K562 (cell line): ENCODE results near the gene SEPTIN12. TPM values are rescaled to one million over a fixed set of nuclear protein-coding genes. Genes with fewer than 3 reads are reported as not detected.

ENCODE experiments used
- ATAC-seq: fragments of 200-7000 bp; cut with Tn5 transposase; 3 replicates; pipeline ENCODE4 v1.9.1; 2020; ENCODE audit warnings: moderate library complexity
- BruUV-seq: library from RNA; stranded (reverse); fragments of 400-500 nt; replicated peaks from 2 replicates; lab custom pipeline; 2021; lab: Mats Ljungman, UMichigan
- CTCF ChIA-PET: fragments of 300-600 bp; formaldehyde crosslinking; extraction: SDS; loops from one replicate; lab custom pipeline; 2021; ENCODE audit warnings: low intra/inter-chr PET ratio; lab: Yijun Ruan, JAX
- POLR2A ChIA-PET: fragments of 300-600, 350-650 bp; sonication (Branson Sonifier 250); formaldehyde crosslinking; extraction: SDS; loops from one replicate; lab custom pipeline; 2021; ENCODE audit warnings: antibody characterized with exemption, inconsistent platforms; lab: Yijun Ruan, JAX
- DNase-seq, 4 experiments: peaks; one replicate each; pipeline versions ENCODE4 v3.0.0 to v3.0.0-alpha.2; 2011 to 2018; ENCODE audit warnings: low spot score in 3 of 4, mixed read lengths in 3 of 4; ENCODE audit errors: extremely low read depth in 1 of 4
- FAIRE-seq: peaks from 2 replicates; lab custom pipeline; 2011; peaks lifted over from hg19 to GRCh38; lab: Jason Lieb, UNC
- H2AFZ ChIP-seq: 2 replicates; pipeline ENCODE4 v1.6.0; 2011; ENCODE audit warnings: low read depth, low read length, control low read depth, inconsistent platforms
- H3K27ac ChIP-seq: fragments of 200-600 bp; 3 replicates; pipeline ENCODE4 v1.8.0; 2011; ENCODE audit warnings: low read depth, mild to moderate bottlenecking, control low read depth, inconsistent platforms, low read length, moderate library complexity, mixed read lengths; ENCODE audit errors: extremely low read depth
- H3K27me3 ChIP-seq, 2 experiments: fragments of 300-600 bp in 1 of 2; 2 replicates in 1 of 2; 3 replicates in 1 of 2; pipeline versions ENCODE4 v1.6.0 to v1.8.0; 2011; ENCODE audit warnings: inconsistent platforms in 2 of 2, low read length in 2 of 2, mild to moderate bottlenecking in 1 of 2, mixed read lengths in 1 of 2, moderate library complexity in 1 of 2; ENCODE audit not compliant: control insufficient read depth in 2 of 2, insufficient read depth in 2 of 2
- H3K36me3 ChIP-seq: fragments of 300-600 bp; 3 replicates; pipeline ENCODE4 v1.8.0; 2011; ENCODE audit warnings: mild to moderate bottlenecking, low read length, inconsistent platforms; ENCODE audit not compliant: control insufficient read depth, insufficient read depth
- H3K4me1 ChIP-seq, 2 experiments: fragments of 200-600 bp in 1 of 2; replicated peaks in 1 of 2; 2 replicates in 1 of 2; 3 replicates in 1 of 2; pipeline versions ENCODE4 v1.5.1 to v1.8.0; 2011; ENCODE audit warnings: inconsistent platforms in 2 of 2, low read length in 2 of 2, mild to moderate bottlenecking in 1 of 2, mixed read lengths in 1 of 2, moderate library complexity in 1 of 2; ENCODE audit not compliant: control insufficient read depth in 2 of 2, insufficient read depth in 2 of 2
- H3K4me2 ChIP-seq: 2 replicates; pipeline ENCODE4 v1.6.1; 2011; ENCODE audit warnings: low read length, control low read depth, inconsistent platforms, mixed read lengths; ENCODE audit not compliant: insufficient read depth
- H3K4me3 ChIP-seq: fragments of 200-600 bp; sonication (generic), shearing (Covaris generic); 2 replicates; pipeline ENCODE4 v1.5.1; 2016; ENCODE audit warnings: control low read depth, inconsistent platforms
- H3K79me2 ChIP-seq: fragments of 200-600 bp; 3 replicates; pipeline ENCODE4 v1.8.0; 2011; ENCODE audit warnings: low read length, inconsistent platforms; ENCODE audit not compliant: control insufficient read depth, insufficient read depth
- H3K9ac ChIP-seq, 2 experiments: 2 replicates each; pipeline versions ENCODE4 v1.6.0 to v1.6.1; 2011; ENCODE audit warnings: low read depth in 2 of 2, low read length in 2 of 2, control low read depth in 1 of 2, inconsistent platforms in 1 of 2, mild to moderate bottlenecking in 1 of 2, mixed read lengths in 1 of 2; ENCODE audit not compliant: insufficient read depth in 1 of 2
- H3K9me1 ChIP-seq: one replicate; pipeline ENCODE4 v1.6.0; 2011; ENCODE audit warnings: inconsistent platforms, mild to moderate bottlenecking, low read length, moderate library complexity; ENCODE audit not compliant: control insufficient read depth, insufficient read depth
- H3K9me3 ChIP-seq: replicated peaks from 2 replicates; pipeline ENCODE4 v1.5.1; 2011; ENCODE audit warnings: low read depth, low read length, inconsistent platforms; ENCODE audit not compliant: control insufficient read depth, insufficient read depth
- H4K20me1 ChIP-seq: replicated peaks from 2 replicates; pipeline ENCODE4 v1.6.1; 2011; ENCODE audit warnings: low read length, inconsistent platforms, mixed read lengths; ENCODE audit not compliant: control insufficient read depth, insufficient read depth
- ADNP ChIP-seq: fragments of 200-800 bp; sonication (Bioruptor generic); IDR thresholded peaks from 2 replicates; pipeline ENCODE4 v1.6.1; 2016; ENCODE audit warnings: missing genetic modification characterization, missing compliant biosample characterization
- CC2D1A ChIP-seq: fragments of 450-650 bp; IDR thresholded peaks from 2 replicates; pipeline ENCODE4 v1.6.1; 2017; ENCODE audit warnings: mild to moderate bottlenecking
- CCNT2 ChIP-seq: IDR thresholded peaks from 2 replicates; pipeline ENCODE4 v1.6.1; 2011; ENCODE audit warnings: borderline replicate concordance, low read depth, mild to moderate bottlenecking, moderate library complexity, mixed read lengths, low read length; ENCODE audit not compliant: insufficient read length; ENCODE audit errors: extremely low read depth
- CHD4 ChIP-seq: fragments of 200-600 bp; sonication (generic); IDR thresholded peaks from 3 replicates; pipeline ENCODE4 v1.6.1; 2012; ENCODE audit warnings: low read depth, mild to moderate bottlenecking, mixed read lengths, low read length, inconsistent platforms; ENCODE audit not compliant: insufficient read depth, insufficient replicate concordance, poor library complexity, severe bottlenecking
- E2F3 ChIP-seq: fragments of 250-450 bp; sonication (Bioruptor Pico); IDR thresholded peaks from 2 replicates; pipeline ENCODE4 v1.4.0; 2020; ENCODE audit warnings: mild to moderate bottlenecking
- ESRRB ChIP-seq: fragments of 250-450 bp; sonication (Bioruptor Pico); IDR thresholded peaks from 2 replicates; pipeline ENCODE4 v1.5.0; 2020; ENCODE audit warnings: mild to moderate bottlenecking, moderate library complexity, borderline replicate concordance
- FOSL1 ChIP-seq: fragments of 200-800 bp; sonication (Bioruptor generic); conservative IDR thresholded peaks from 2 replicates; pipeline ENCODE4 v1.6.1; 2016; ENCODE audit warnings: missing genetic modification characterization, missing compliant biosample characterization
- GTF2F1 ChIP-seq: IDR thresholded peaks from 2 replicates; pipeline ENCODE4 v1.6.1; 2011; ENCODE audit warnings: low read depth, low read length, improper control_type of control experiment
- LCOR ChIP-seq: sonication (generic); formaldehyde crosslinking; IDR thresholded peaks from 2 replicates; pipeline ENCODE4 v1.8.0; 2022; ENCODE audit warnings: mild to moderate bottlenecking, missing genetic modification reagents
- MECOM ChIP-seq: fragments of 250-450 bp; sonication (Bioruptor Pico); IDR thresholded peaks from 2 replicates; pipeline ENCODE4 v1.8.0; 2022; ENCODE audit warnings: inconsistent platforms
- NR2C2 ChIP-seq, 2 experiments: fragments of 200-800 bp in 1 of 2; sonication (Bioruptor generic) in 1 of 2; sonication (generic) in 1 of 2; formaldehyde crosslinking in 1 of 2; IDR thresholded peaks; 2 replicates each; pipeline versions ENCODE4 v1.6.1 to v1.8.0; 2016 to 2022; ENCODE audit warnings: mild to moderate bottlenecking in 1 of 2, missing compliant biosample characterization in 1 of 2, missing genetic modification characterization in 1 of 2, missing genetic modification reagents in 1 of 2
- POLR2G ChIP-seq: fragments of 200-400 bp; formaldehyde crosslinking; IDR thresholded peaks from 2 replicates; pipeline ENCODE4 v1.6.1; 2017; ENCODE audit warnings: low read depth, mild to moderate bottlenecking, antibody characterized with exemption, low read length, moderate library complexity
- SMARCE1 ChIP-seq: fragments of 450-650 bp; IDR thresholded peaks from 2 replicates; pipeline ENCODE4 v1.7.1; 2016; ENCODE audit warnings: mild to moderate bottlenecking
- STAT5A ChIP-seq: IDR thresholded peaks from 2 replicates; pipeline ENCODE4 v1.6.1; 2012; ENCODE audit warnings: low read length, inconsistent platforms, borderline replicate concordance
- XRCC3 ChIP-seq: fragments of 450-650 bp; IDR thresholded peaks from 2 replicates; pipeline ENCODE4 v1.6.1; 2017; ENCODE audit warnings: mild to moderate bottlenecking, moderate library complexity
- ZKSCAN1 ChIP-seq: fragments of 150-350 bp; IDR thresholded peaks from 2 replicates; pipeline ENCODE4 v1.6.1; 2016; ENCODE audit warnings: low read depth, low read length
- ZNF780A ChIP-seq: fragments of 250-450 bp; sonication (Bioruptor Pico); IDR thresholded peaks from 2 replicates; pipeline ENCODE4 v1.5.0; 2021; ENCODE audit warnings: mild to moderate bottlenecking
- WGBS: fragments of 100-300 bp; shearing (Covaris generic); methylation state at CpG from one replicate; pipeline ENCODE4 v1.1.6; 2016; ENCODE audit warnings: low coverage, mixed read lengths; ENCODE audit not compliant: insufficient coverage; ENCODE audit errors: missing lambda C conversion rate; 5-methylcytosine and 5-hydroxymethylcytosine counted together
- in situ Hi-C: fragments of 300-500 bp; cut with MboI; formaldehyde crosslinking; loops from 4 replicates; pipeline ENCODE4 v1.15.0; 2018; ENCODE audit warnings: inconsistent platforms, mixed read lengths
- intact Hi-C: fragments of 100-400 bp; cut with micrococcal nuclease; formaldehyde crosslinking; loops from 2 replicates; pipeline ENCODE4 v1.14.2; 2022
- polyA plus RNA-seq, 8 experiments: library from polyadenylated mRNA; depleted of rRNA in 4 of 8; stranded (reverse) in 5 of 8; unstranded in 3 of 8; fragments of >200 nt; fragmentation: Nextera tagmentation in 2 of 8; fragmentation: Illumina TruSeq in 1 of 8; extraction: Ambion mirVana in 2 of 8; extraction: Trizol in 1 of 8; gene quantifications; 2 replicates each; pipeline versions ENCODE4 v1.2.1 to v1.2.3, GENCODE V29; 2011 to 2014; ENCODE audit warnings: inconsistent platforms in 1 of 8, missing spikeins in 1 of 8
- total RNA-seq, 7 experiments: library from RNA; depleted of rRNA in 6 of 7; stranded (reverse); fragments of >200 nt in 6 of 7; fragmentation: Illumina TruSeq in 2 of 7; extraction: Trizol in 2 of 7; gene quantifications; 2 replicates each; pipeline versions ENCODE4 v1.2.1 to v1.2.3, GENCODE V29; 2011 to 2021; ENCODE audit warnings: low replicate concordance in 1 of 7
- TF ChIP-seq, protein P1 (sequence below): sonication (generic); formaldehyde crosslinking; IDR thresholded peaks from 2 replicates; pipeline ENCODE4 v1.8.1; 2023; ENCODE audit warnings: mild to moderate bottlenecking, missing genetic modification reagents
- TF ChIP-seq, protein P2 (sequence below): sonication (generic); formaldehyde crosslinking; IDR thresholded peaks from 2 replicates; pipeline ENCODE4 v1.8.0; 2022; ENCODE audit warnings: missing genetic modification reagents, mild to moderate bottlenecking, moderate library complexity, borderline replicate concordance

Gene SEPTIN12
- total and polyA plus RNA-seq, 9 of the 15 experiments (the other 6 are each of a cell fraction or from before 2014, with no cell fraction given), result not detected

DNA sequence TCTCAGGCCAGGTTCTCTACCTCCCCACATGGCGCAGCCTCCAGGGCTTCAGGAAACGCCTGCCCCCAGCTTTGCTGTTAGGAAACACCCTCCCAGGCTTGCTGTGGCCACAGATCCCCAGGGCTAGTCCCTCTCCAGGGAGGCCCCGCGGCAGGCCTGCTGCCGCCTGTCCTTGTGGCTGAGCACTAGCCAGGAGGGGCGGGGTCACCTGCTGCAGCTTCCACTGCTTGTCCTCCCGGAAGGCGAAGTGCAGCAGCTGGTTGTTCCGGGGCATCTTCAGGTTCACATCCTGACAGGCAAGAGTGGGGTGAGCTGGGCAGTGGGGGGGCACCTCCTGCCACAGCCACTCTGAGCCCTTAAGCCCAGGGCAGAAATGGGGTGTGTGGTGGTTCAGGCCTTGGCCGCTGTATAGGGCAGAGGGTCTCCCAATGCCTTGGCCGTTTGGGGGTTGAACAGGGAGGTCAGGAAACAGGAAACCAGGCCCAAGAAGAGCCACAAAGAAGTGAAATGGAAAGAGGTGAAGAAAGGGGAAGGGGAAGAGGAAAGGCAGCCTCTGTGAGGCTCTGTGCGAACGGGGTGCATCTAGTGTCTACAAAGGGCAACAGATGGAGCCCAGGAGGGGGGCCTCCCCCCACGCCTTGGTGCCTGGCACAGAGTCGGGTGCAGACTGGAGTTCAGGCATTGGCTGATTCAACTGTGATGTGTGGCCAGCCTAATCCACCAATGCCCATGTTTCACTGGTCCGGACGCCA, 12.3 kb upstream of the SEPTIN12 start:
- peak in 3 of 4 experiments; percentile 44 to 65 (median 49) for DNase-seq
- H3K9me1 ChIP-seq, result no peaks in the 10 kb centered on the region
- FAIRE-seq, result peak; percentile 68
- no peak overlapping the region for H3K4me3 ChIP-seq
- H4K20me1 ChIP-seq, result no peaks in the 10 kb centered on the region; the same call in 1 of the 2 replicates
- H3K4me2 ChIP-seq, result no peak overlapping the region; the same call in 1 of the 2 replicates
- intact Hi-C loops, result loop anchor here (5.0 kb wide), 1 partner anchor 83 kb away; no protein-coding TSS in a partner anchor
- ChIA-PET CTCF (no interaction called here), POLR2A (interaction anchor here (1.2 kb wide), 1 partner anchor 34 kb away, joined by 4 read pairs; the partner anchor contains the start of gene ZNF500)
- H3K27me3 ChIP-seq, result no peaks in the 10 kb centered on the region
- ATAC-seq, result no peak
- H3K27ac ChIP-seq, result no peak overlapping the region
- no peaks in the 10 kb centered on the region for H3K9me3 ChIP-seq
- peaks cover 31% of the 10 kb centered on the region; the same call in 2 of the 3 replicates for H3K36me3 ChIP-seq
- H3K4me1 ChIP-seq, result peaks cover 35 to 74% of the 10 kb centered on the region in 2 experiments
- BruUV-seq, result no TSS peak
- H3K9ac ChIP-seq, result peak overlapping the region in 1 of 2 experiments; percentile 89; a peak in 2 of 4 replicates
- H3K79me2 ChIP-seq, result peaks cover 6% of the 10 kb centered on the region; the same call in 2 of the 3 replicates
- 62% methylated on average over 15 of the region's 17 CpGs for WGBS
- H2AFZ ChIP-seq, result no peak overlapping the region
- in situ Hi-C loops, result no loop called here
- TF ChIP-seq FOSL1 (tag), result no peak
- TF ChIP-seq, protein P1, sequence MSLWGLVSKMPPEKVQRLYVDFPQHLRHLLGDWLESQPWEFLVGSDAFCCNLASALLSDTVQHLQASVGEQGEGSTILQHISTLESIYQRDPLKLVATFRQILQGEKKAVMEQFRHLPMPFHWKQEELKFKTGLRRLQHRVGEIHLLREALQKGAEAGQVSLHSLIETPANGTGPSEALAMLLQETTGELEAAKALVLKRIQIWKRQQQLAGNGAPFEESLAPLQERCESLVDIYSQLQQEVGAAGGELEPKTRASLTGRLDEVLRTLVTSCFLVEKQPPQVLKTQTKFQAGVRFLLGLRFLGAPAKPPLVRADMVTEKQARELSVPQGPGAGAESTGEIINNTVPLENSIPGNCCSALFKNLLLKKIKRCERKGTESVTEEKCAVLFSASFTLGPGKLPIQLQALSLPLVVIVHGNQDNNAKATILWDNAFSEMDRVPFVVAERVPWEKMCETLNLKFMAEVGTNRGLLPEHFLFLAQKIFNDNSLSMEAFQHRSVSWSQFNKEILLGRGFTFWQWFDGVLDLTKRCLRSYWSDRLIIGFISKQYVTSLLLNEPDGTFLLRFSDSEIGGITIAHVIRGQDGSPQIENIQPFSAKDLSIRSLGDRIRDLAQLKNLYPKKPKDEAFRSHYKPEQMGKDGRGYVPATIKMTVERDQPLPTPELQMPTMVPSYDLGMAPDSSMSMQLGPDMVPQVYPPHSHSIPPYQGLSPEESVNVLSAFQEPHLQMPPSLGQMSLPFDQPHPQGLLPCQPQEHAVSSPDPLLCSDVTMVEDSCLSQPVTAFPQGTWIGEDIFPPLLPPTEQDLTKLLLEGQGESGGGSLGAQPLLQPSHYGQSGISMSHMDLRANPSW (CRISPR knock-in tag), result no peak
- no peak for TF ChIP-seq CC2D1A
- TF ChIP-seq MECOM, result no peak
- 0 out of 2 replicates have a peak, but pooled peaks have one; percentile 31 for TF ChIP-seq POLR2G
- TF ChIP-seq LCOR (CRISPR knock-in tag), result no peak
- no peak for TF ChIP-seq ZNF780A (CRISPR knock-in tag)
- no peak for TF ChIP-seq ADNP (tag)
- no peak for TF ChIP-seq ZKSCAN1
- no peak for TF ChIP-seq ESRRB
- TF ChIP-seq CHD4, result no peak
- no peak for TF ChIP-seq E2F3
- TF ChIP-seq, protein P2, sequence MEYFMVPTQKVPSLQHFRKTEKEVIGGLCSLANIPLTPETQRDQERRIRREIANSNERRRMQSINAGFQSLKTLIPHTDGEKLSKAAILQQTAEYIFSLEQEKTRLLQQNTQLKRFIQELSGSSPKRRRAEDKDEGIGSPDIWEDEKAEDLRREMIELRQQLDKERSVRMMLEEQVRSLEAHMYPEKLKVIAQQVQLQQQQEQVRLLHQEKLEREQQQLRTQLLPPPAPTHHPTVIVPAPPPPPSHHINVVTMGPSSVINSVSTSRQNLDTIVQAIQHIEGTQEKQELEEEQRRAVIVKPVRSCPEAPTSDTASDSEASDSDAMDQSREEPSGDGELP (CRISPR knock-in tag), result peak; percentile 70
- no peak for TF ChIP-seq NR2C2 (CRISPR knock-in tag; IDR thresholded peaks at IDR 0.05)
- peak; percentile 80 for TF ChIP-seq NR2C2 (tag; IDR thresholded peaks at IDR 0.05)
- no peak for TF ChIP-seq GTF2F1
- TF ChIP-seq CCNT2, result no peak
- TF ChIP-seq STAT5A, result no peak
- TF ChIP-seq SMARCE1, result no peak
- no peak for TF ChIP-seq XRCC3
